RWPE2 (cell line): Measurements from ENCODE around the gene AMFR.

ENCODE experiments used
- ATAC-seq: fragments of 200-7000 bp; cut with Tn5 transposase; 3 replicates; pipeline ENCODE4 v1.9.1; 2021; ENCODE audit warnings: low read depth
- DNase-seq: peaks from one replicate; pipeline ENCODE4 v3.0.0-alpha.2; 2020; ENCODE audit warnings: low spot score
- H3K27ac ChIP-seq: fragments of 450-650 bp; 2 replicates; pipeline ENCODE4 v1.5.1; 2017; ENCODE audit warnings: mild to moderate bottlenecking; ENCODE audit not compliant: poor library complexity, severe bottlenecking
- H3K27me3 ChIP-seq: fragments of 250-450 bp; sonication (Bioruptor Pico); 2 replicates; pipeline ENCODE4 v1.5.1; 2021; ENCODE audit warnings: mild to moderate bottlenecking, moderate library complexity; ENCODE audit not compliant: insufficient read depth, poor library complexity, severe bottlenecking
- H3K36me3 ChIP-seq: fragments of 250-450 bp; sonication (Bioruptor Pico); 2 replicates; pipeline ENCODE4 v1.5.1; 2020; ENCODE audit warnings: low read depth, mild to moderate bottlenecking, moderate library complexity
- H3K4me1 ChIP-seq: fragments of 250-450 bp; sonication (Bioruptor Pico); 2 replicates; pipeline ENCODE4 v1.5.1; 2021; ENCODE audit warnings: mild to moderate bottlenecking, moderate library complexity; ENCODE audit not compliant: insufficient read depth, poor library complexity, severe bottlenecking
- H3K4me3 ChIP-seq: fragments of 250-450 bp; sonication (Bioruptor Pico); 2 replicates; pipeline ENCODE4 v1.5.1; 2021; ENCODE audit warnings: mild to moderate bottlenecking, moderate library complexity; ENCODE audit not compliant: severe bottlenecking
- H3K9me3 ChIP-seq: fragments of 250-450 bp; sonication (Bioruptor Pico); 2 replicates; pipeline ENCODE4 v1.5.1; 2021; ENCODE audit warnings: mild to moderate bottlenecking, moderate library complexity; ENCODE audit not compliant: severe bottlenecking
- CTCF ChIP-seq: fragments of 450-650 bp; IDR thresholded peaks from one replicate; pipeline ENCODE4 v1.5.1; 2017; ENCODE audit warnings: mild to moderate bottlenecking, moderate library complexity; ENCODE audit not compliant: poor library complexity, severe bottlenecking

AMFR gene

GRCh38 chr16:56369202-56369601 is 56.1 kb downstream of the AMFR start:
- Histone ChIP-seq H3K27me3 (no peaks in the 10 kb centered on the region), H3K4me3 (no peak overlapping the region), H3K36me3 (peaks cover 48% of the 10 kb centered on the region), H3K27ac (no peak overlapping the region), H3K4me1 (no peaks in the 10 kb centered on the region), H3K9me3 (no peaks in the 10 kb centered on the region)
- TF ChIP-seq CTCF = no peak
- no peak for ATAC-seq
- no peak for DNase-seq

- H3K27ac ChIP-seq = no peak overlapping the region
- peaks cover 55% of the 10 kb centered on the region for H3K36me3 ChIP-seq
- DNase-seq (no peak), ATAC-seq (no peak)
- H3K9me3 ChIP-seq = no peaks in the 10 kb centered on the region
- no peaks in the 10 kb centered on the region for H3K4me1 ChIP-seq
- H3K27me3 ChIP-seq = no peaks in the 10 kb centered on the region
- no peak overlapping the region for H3K4me3 ChIP-seq
- TF ChIP-seq CTCF = no peak
These were observed 56.8 kb downstream of the AMFR start for GRCh38 chr16:56368545-56368944.

- DNase-seq (no peak), ATAC-seq (no peak)
- Histone ChIP-seq H3K9me3 (no peaks in the 10 kb centered on the region), H3K36me3 (peaks cover 58% of the 10 kb centered on the region), H3K4me1 (no peaks in the 10 kb centered on the region), H3K27ac (no peak overlapping the region), H3K27me3 (no peaks in the 10 kb centered on the region), H3K4me3 (no peak overlapping the region)
- TF ChIP-seq CTCF = no peak
These were observed 57.6 kb downstream of the AMFR start for GRCh38 chr16:56367764-56368163.

GRCh38 chr16:56366945-56367344 is 58.4 kb downstream of the AMFR start:
- H3K27me3 ChIP-seq = no peaks in the 10 kb centered on the region
- ATAC-seq = no peak
- H3K9me3 ChIP-seq = no peaks in the 10 kb centered on the region
- no peaks in the 10 kb centered on the region for H3K4me1 ChIP-seq
- no peak for TF ChIP-seq CTCF
- peaks cover 58% of the 10 kb centered on the region for H3K36me3 ChIP-seq
- H3K4me3 ChIP-seq = no peak overlapping the region
- no peak overlapping the region for H3K27ac ChIP-seq
- DNase-seq = no peak

DNA sequence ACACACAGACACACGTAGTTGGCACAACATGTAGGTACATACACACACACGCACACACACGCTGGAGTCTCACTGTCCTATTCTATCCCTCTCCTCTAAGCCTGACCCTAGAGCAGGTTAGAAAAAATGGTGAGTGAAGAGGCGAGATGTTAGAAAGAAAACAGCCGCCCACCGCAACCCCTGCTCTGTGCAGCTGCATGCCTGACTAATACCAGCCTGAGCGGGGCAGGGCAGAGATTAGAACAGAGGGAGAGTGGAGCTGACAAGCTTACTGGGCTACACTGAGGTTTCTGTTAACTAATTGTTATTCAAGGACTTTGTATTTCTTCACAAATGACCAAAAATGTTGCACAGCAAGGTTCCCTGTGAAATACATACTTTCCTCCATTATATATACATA is 59.8 kb downstream of the AMFR start:
- Histone ChIP-seq H3K4me3 (no peak overlapping the region), H3K9me3 (no peaks in the 10 kb centered on the region), H3K36me3 (peaks cover 58% of the 10 kb centered on the region), H3K27me3 (no peaks in the 10 kb centered on the region), H3K27ac (no peak overlapping the region), H3K4me1 (no peaks in the 10 kb centered on the region)
- TF ChIP-seq CTCF = no peak
- no peak for ATAC-seq
- DNase-seq = no peak
